ENCODE data around the gene STRN3. TPM values are rescaled to one million over a fixed set of nuclear protein-coding genes. Genes with fewer than 3 reads are reported as not detected.

The STRN3 gene
- total RNA-seq, 2 experiments from 2014 or later: 22.3 to 25.4 TPM

GRCh38 chr14:30874120-30874998, 151.8 kb downstream of the STRN3 start, which contains the start of gene COCH:
TSS of gene COCH (plus strand) at chr14:30874559. CDS start at chr14:30874939, 380 bp downstream.
- Mint-ChIP-seq H3K27ac (no peak within 1 kb of the TSS), H3K4me1 (peaks cover 15% of the 10 kb centered on the region), H3K27me3 (peaks cover 50% of the 10 kb centered on the region), H3K9me3 (no peaks in the 10 kb centered on the region), H3K4me3 (peak within 1 kb of the TSS; percentile 73), H3K36me3 (ENCODE audit: low read depth) (no peaks in the 10 kb centered on the region)
- POLR2A ChIA-PET: no interaction called here
- CTCF ChIA-PET: no interaction called here
- DNase-seq: peak; percentile 28

DNA sequence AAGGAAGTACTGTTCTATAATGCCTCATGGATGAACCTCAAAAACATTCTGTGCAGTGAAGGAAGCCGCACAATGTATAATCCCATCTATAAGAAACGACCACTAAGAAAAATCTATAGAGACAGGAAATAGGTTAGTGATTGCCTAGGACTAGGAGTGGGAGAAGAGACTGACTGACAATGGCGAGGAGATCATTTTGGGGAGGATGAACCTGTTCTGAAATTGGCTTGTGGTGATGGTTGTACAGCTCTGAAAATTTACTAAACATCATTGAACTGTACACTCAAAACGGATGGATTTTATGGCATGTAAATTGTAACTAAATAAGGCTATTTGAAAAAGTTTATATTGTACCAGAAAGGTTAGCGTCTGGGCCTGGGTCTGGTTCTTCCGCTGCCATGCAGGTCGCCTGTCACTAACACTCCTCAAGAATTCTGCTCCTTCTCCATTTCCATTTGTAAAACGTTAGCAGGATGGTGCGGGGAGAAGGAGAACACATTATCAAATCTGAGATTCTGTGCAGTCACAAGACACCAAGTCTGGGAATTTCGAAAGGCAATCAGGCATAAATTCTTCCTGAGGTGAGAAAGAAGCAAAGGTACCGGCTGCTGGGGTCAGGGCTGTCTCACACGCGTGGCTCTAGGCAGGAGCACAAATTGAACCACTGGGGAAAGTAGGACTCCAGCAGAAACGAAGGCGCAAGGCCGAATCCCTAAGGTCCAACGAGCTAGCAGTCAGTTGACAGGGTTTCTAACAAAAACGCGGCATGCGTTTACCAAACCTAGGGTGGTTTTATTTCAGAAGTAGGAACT, 152.7 kb downstream of the STRN3 start:
- Mint-ChIP-seq H3K4me1 (peaks cover 15% of the 10 kb centered on the region), H3K27me3 (peaks cover 50% of the 10 kb centered on the region), H3K36me3 (ENCODE audit: low read depth) (no peaks in the 10 kb centered on the region), H3K9me3 (no peaks in the 10 kb centered on the region), H3K27ac (no peak overlapping the region), H3K4me3 (peak overlapping the region; percentile 33)
- CTCF ChIA-PET: no interaction called here
- DNase-seq: no peak
- POLR2A ChIA-PET: no interaction called here

DNA sequence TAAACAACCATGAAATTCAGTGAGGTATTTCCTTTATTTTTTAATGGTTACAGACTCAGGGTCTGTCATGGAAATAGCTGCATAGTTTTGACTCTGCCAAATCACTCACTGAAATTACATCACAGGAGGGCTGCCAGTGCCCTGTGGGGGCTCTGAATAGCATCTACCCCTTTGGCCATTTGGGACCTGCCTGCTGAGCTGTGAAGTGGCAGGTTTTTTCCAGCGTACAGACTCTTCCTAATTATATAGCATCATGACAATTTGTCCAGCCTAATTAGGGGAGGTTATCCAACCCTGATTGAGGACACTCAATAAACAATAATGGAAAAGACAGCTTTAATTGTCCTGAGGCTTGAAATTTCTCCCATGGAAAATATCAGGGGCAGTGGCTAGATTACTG, 153.6 kb downstream of the STRN3 start:
- Mint-ChIP-seq H3K27ac (no peak overlapping the region), H3K4me3 (no peak overlapping the region), H3K9me3 (no peaks in the 10 kb centered on the region), H3K36me3 (ENCODE audit: low read depth) (no peaks in the 10 kb centered on the region), H3K27me3 (peaks cover 46% of the 10 kb centered on the region), H3K4me1 (peaks cover 15% of the 10 kb centered on the region)
- DNase-seq: no peak
- CTCF ChIA-PET: interaction anchor here (0.5 kb wide), 1 partner anchor 18 kb away, joined by 4 read pairs; no protein-coding TSS in a partner anchor
- POLR2A ChIA-PET: no interaction called here

- no peak for DNase-seq
- Mint-ChIP-seq H3K27me3 (peaks cover 28% of the 10 kb centered on the region), H3K36me3 (ENCODE audit: low read depth) (no peaks in the 10 kb centered on the region), H3K4me1 (peaks cover 8% of the 10 kb centered on the region), H3K27ac (no peak overlapping the region), H3K4me3 (no peak overlapping the region), H3K9me3 (no peaks in the 10 kb centered on the region)
- ChIA-PET POLR2A (no interaction called here), CTCF (interaction anchor here (1.2 kb wide), 1 partner anchor 12 kb away, joined by 3 read pairs; no protein-coding TSS in a partner anchor)
Observed at GRCh38 chr14:30869551-30870155, 156.5 kb downstream of the STRN3 start.

GRCh38 chr14:30868736-30869135, 157.4 kb downstream of the STRN3 start:
- H3K27me3 Mint-ChIP-seq: peaks cover 29% of the 10 kb centered on the region
- no peaks in the 10 kb centered on the region for H3K36me3 Mint-ChIP-seq (ENCODE audit: low read depth)
- no peak overlapping the region for H3K4me3 Mint-ChIP-seq
- no peak for DNase-seq
- no peaks in the 10 kb centered on the region for H3K9me3 Mint-ChIP-seq
- no peak overlapping the region for H3K27ac Mint-ChIP-seq
- ChIA-PET POLR2A (no interaction called here), CTCF (no interaction called here)
- peaks cover 5% of the 10 kb centered on the region for H3K4me1 Mint-ChIP-seq

DNA sequence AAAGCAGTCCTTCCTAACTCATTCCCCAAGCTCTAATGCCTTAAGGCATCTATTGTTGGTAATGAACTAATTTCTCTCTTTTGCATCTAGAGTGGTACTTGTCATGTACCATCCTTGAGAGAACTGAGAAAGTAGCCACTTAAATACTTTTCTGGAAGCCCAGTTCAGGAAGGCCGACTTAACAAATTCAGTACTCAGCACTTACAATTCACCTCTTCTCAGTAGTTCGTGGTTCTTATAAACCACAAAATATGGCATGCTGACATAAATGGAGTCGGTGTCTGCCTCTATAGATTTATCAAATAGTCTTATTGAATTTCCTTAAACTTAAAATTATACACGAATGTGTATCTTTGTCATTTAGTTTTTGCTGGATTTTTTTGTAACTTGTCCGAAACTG, 161.2 kb downstream of the STRN3 start:
- CTCF ChIA-PET: no interaction called here
- Mint-ChIP-seq H3K36me3 (ENCODE audit: low read depth) (no peaks in the 10 kb centered on the region), H3K27ac (no peak overlapping the region), H3K4me1 (no peaks in the 10 kb centered on the region), H3K4me3 (no peak overlapping the region), H3K9me3 (no peaks in the 10 kb centered on the region), H3K27me3 (peaks cover 25% of the 10 kb centered on the region)
- DNase-seq: no peak
- POLR2A ChIA-PET: interaction anchor here (0.9 kb wide), 1 partner anchor 11 kb away, joined by 3 read pairs; no protein-coding TSS in a partner anchor

- Mint-ChIP-seq H3K27ac (no peak overlapping the region), H3K9me3 (no peaks in the 10 kb centered on the region), H3K4me3 (no peak overlapping the region), H3K36me3 (ENCODE audit: low read depth) (no peaks in the 10 kb centered on the region), H3K27me3 (peaks cover 27% of the 10 kb centered on the region), H3K4me1 (no peaks in the 10 kb centered on the region)
- POLR2A ChIA-PET: no interaction called here
- DNase-seq: no peak
- CTCF ChIA-PET: no interaction called here
Observed at GRCh38 chr14:30861200-30861599, 165.0 kb downstream of the STRN3 start.

DNA sequence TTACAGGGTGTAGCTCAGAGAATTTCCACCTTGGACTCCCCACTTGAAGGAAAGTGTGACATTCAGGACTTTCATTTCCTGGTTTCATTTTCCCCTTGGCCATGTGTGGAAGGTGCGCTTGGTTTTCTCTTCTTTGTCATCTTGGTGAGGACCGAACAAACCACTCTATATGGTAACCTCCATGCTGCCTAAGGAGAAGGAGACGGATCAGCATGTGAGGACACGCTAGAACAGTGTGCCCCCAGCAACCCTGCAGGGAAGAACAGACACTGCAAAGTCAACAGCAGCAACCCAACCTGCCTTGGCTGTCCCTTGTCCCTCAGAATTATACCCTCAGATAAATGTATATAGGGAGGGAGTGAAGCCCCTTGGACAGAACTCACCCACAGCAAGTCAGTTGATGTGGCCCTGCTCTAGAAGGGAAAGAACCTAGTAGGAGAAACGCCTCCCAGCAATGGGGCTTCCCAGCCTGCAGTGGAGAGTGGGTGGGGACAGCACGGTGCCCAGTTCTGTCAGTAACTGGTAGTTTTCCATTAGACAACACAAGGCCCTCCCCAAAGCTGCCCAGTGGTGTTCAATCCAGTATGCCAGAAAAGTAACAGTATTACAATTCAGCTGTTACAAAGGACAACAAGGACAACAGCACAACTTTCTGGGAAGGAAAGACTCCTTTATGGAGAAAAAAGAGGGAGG, 170.7 kb downstream of the STRN3 start:
- Mint-ChIP-seq H3K4me3 (no peak overlapping the region), H3K27me3 (peaks cover 15% of the 10 kb centered on the region), H3K27ac (no peak overlapping the region), H3K9me3 (no peaks in the 10 kb centered on the region), H3K4me1 (peaks cover 10% of the 10 kb centered on the region), H3K36me3 (ENCODE audit: low read depth) (no peaks in the 10 kb centered on the region)
- ChIA-PET CTCF (no interaction called here), POLR2A (no interaction called here)
- no peak for DNase-seq

DNA sequence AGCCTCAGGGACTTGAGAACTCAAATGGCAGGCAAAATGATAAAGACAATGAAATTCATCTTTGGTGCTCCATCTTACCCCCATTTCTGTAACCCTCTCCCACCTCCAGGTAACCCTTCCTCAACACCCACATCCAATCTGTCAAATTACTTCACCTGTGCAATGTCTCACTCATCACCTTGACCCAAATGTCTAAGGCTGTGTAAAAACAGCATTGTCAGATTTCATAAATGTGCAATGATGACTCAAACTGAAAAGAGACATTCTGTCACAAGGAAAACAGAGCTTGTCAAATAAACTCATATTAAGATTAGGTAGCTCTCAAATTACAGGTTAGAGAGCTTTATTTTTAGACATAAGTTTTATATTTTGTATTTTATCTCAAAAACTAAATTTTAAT, 171.7 kb downstream of the STRN3 start:
- POLR2A ChIA-PET: interaction anchor here (1.1 kb wide), 1 partner anchor 10 kb away, joined by 3 read pairs; no protein-coding TSS in a partner anchor
- no peak overlapping the region for H3K4me3 Mint-ChIP-seq
- no peaks in the 10 kb centered on the region for H3K9me3 Mint-ChIP-seq
- no peaks in the 10 kb centered on the region for H3K36me3 Mint-ChIP-seq (ENCODE audit: low read depth)
- peaks cover 18% of the 10 kb centered on the region for H3K27me3 Mint-ChIP-seq
- DNase-seq: no peak
- CTCF ChIA-PET: interaction anchor here (0.7 kb wide), 1 partner anchor 18 kb away, joined by 4 read pairs; no protein-coding TSS in a partner anchor
- peaks cover 10% of the 10 kb centered on the region for H3K4me1 Mint-ChIP-seq
- no peak overlapping the region for H3K27ac Mint-ChIP-seq

- H3K36me3 Mint-ChIP-seq (ENCODE audit: low read depth): no peaks in the 10 kb centered on the region
- no peak overlapping the region for H3K27ac Mint-ChIP-seq
- POLR2A ChIA-PET: interaction anchor here (1.1 kb wide), 1 partner anchor 11 kb away, joined by 3 read pairs; no protein-coding TSS in a partner anchor
- H3K27me3 Mint-ChIP-seq: peaks cover 24% of the 10 kb centered on the region
- H3K4me3 Mint-ChIP-seq: no peak overlapping the region
- peaks cover 10% of the 10 kb centered on the region for H3K4me1 Mint-ChIP-seq
- H3K9me3 Mint-ChIP-seq: no peaks in the 10 kb centered on the region
- CTCF ChIA-PET: no interaction called here
- DNase-seq: no peak
Observed at GRCh38 chr14:30853946-30854345, 172.2 kb downstream of the STRN3 start.

DNA sequence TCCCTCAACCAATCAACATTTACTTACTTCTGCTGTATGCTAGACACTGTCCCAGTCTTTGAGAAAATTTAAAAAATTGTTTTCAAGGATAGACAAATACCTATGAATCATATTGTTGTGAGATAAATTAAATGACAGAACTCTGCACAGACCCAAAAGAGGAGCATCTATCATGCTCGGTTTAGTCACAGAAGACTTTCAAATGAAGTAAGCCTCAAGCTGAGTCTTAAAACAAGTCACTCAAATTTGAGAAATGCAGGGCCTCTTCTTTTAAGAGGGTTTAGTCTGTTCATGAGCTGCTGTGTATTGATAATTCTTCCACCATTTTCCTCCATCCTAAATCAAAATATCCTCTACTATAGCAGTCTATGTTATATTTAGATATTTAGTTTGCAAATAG, 176.2 kb downstream of the STRN3 start:
- POLR2A ChIA-PET: no interaction called here
- Mint-ChIP-seq H3K27ac (no peak overlapping the region), H3K36me3 (ENCODE audit: low read depth) (no peaks in the 10 kb centered on the region), H3K4me3 (no peak overlapping the region), H3K4me1 (peaks cover 5% of the 10 kb centered on the region), H3K9me3 (no peaks in the 10 kb centered on the region), H3K27me3 (peaks cover 46% of the 10 kb centered on the region)
- CTCF ChIA-PET: no interaction called here
- no peak for DNase-seq

GRCh38 chr14:30849354-30849753, 176.8 kb downstream of the STRN3 start:
- Mint-ChIP-seq H3K9me3 (no peaks in the 10 kb centered on the region), H3K27me3 (peaks cover 45% of the 10 kb centered on the region), H3K27ac (no peak overlapping the region), H3K36me3 (ENCODE audit: low read depth) (no peaks in the 10 kb centered on the region), H3K4me3 (no peak overlapping the region), H3K4me1 (peaks cover 2% of the 10 kb centered on the region)
- no peak for DNase-seq
- ChIA-PET POLR2A (no interaction called here), CTCF (no interaction called here)

Measured in activated CD4-positive, alpha-beta memory T cell treated with anti-CD3 and anti-CD28 coated beads, Interleukin-2, amount 10 ng/mL, durations not matched to agents 7 days and 5 days (primary cell).